ENCODE results near the gene TTYH2. TPM values are rescaled to one million over a fixed set of nuclear protein-coding genes. Genes with fewer than 3 reads are reported as not detected.

Gene TTYH2
- total RNA-seq, 4 donors from 2014 or later: 0.51 to 34.8 (median 10.3) TPM

- TF ChIP-seq CTCF (IDR thresholded peaks at IDR 0.05) (no peak), POLR2A (IDR thresholded peaks at IDR 0.05) (no peak)
- intact Hi-C loops (cut with DNase I; ENCODE audit: low total_unique reads): no loop called here
- Histone ChIP-seq H3K4me3 (no peak overlapping the region), H3K27ac (no peak overlapping the region), H3K27me3 (peaks cover 0 to 4% of the 10 kb centered on the region in 2 donors), H3K4me1 (no peaks in the 10 kb centered on the region), H3K9me3 (no peaks in the 10 kb centered on the region), H3K36me3 (no peaks in the 10 kb centered on the region)
- no peak for DNase-seq
These were observed 69.4 kb downstream of the TTYH2 start for GRCh38 chr17:74282587-74283370.

- Histone ChIP-seq H3K9me3 (no peaks in the 10 kb centered on the region), H3K4me3 (no peak overlapping the region), H3K27me3 (peaks cover 0 to 4% of the 10 kb centered on the region in 2 donors), H3K27ac (no peak overlapping the region), H3K4me1 (no peaks in the 10 kb centered on the region), H3K36me3 (no peaks in the 10 kb centered on the region)
- no peak for TF ChIP-seq CTCF (IDR thresholded peaks at IDR 0.05)
- no peak for TF ChIP-seq POLR2A (IDR thresholded peaks at IDR 0.05)
- intact Hi-C loops (cut with DNase I; ENCODE audit: low total_unique reads): no loop called here
- DNase-seq: no peak
These were observed 70.0 kb downstream of the TTYH2 start for GRCh38 chr17:74283371-74283673.

- no peaks in the 10 kb centered on the region for H3K4me1 ChIP-seq
These were observed 73.7 kb downstream of the TTYH2 start for GRCh38 chr17:74287031-74287602.

GRCh38 chr17:74288785-74289184 lies 75.4 kb downstream of the TTYH2 start:
- no peaks in the 10 kb centered on the region for H3K36me3 ChIP-seq
- intact Hi-C loops (cut with DNase I; ENCODE audit: low total_unique reads): no loop called here
- DNase-seq: no peak
- no peak for TF ChIP-seq POLR2A (IDR thresholded peaks at IDR 0.05)
- no peak for TF ChIP-seq CTCF (IDR thresholded peaks at IDR 0.05)
- H3K4me3 ChIP-seq: no peak overlapping the region
- H3K27ac ChIP-seq: no peak overlapping the region
- no peaks in the 10 kb centered on the region for H3K4me1 ChIP-seq
- no peaks in the 10 kb centered on the region for H3K9me3 ChIP-seq
- H3K27me3 ChIP-seq: peaks cover 0 to 4% of the 10 kb centered on the region in 2 donors

More at GRCh38 chr17:74287031-74287602, 73.7 kb downstream of the TTYH2 start:
- Histone ChIP-seq H3K4me3 (no peak overlapping the region), H3K27ac (no peak overlapping the region), H3K27me3 (peaks cover 0 to 4% of the 10 kb centered on the region in 2 donors), H3K36me3 (no peaks in the 10 kb centered on the region), H3K9me3 (no peaks in the 10 kb centered on the region)
- intact Hi-C loops (cut with DNase I; ENCODE audit: low total_unique reads): no loop called here
- TF ChIP-seq CTCF (IDR thresholded peaks at IDR 0.05): no peak
- no peak for TF ChIP-seq POLR2A (IDR thresholded peaks at IDR 0.05)
- no peak for DNase-seq

- intact Hi-C loops (cut with DNase I; ENCODE audit: low total_unique reads): no loop called here
- Histone ChIP-seq H3K4me1 (no peaks in the 10 kb centered on the region), H3K36me3 (no peaks in the 10 kb centered on the region), H3K4me3 (no peak overlapping the region), H3K9me3 (no peaks in the 10 kb centered on the region), H3K27ac (no peak overlapping the region), H3K27me3 (no peaks in the 10 kb centered on the region)
- no peak for DNase-seq
- TF ChIP-seq POLR2A (IDR thresholded peaks at IDR 0.05): no peak
- no peak for TF ChIP-seq CTCF (IDR thresholded peaks at IDR 0.05)
These were observed 76.3 kb downstream of the TTYH2 start for GRCh38 chr17:74289688-74290087.

Measured in uterus (tissue), 4 donors.